Mucosa of stomach (tissue), 1 donor: ENCODE data around the gene MS4A13.

Experiments used
- H3K27me3 ChIP-seq: one replicate; pipeline ENCODE4 v1.7.0; 2013; ENCODE audit warnings: mild to moderate bottlenecking, low read length; ENCODE audit not compliant: control insufficient read depth, insufficient read depth
- H3K36me3 ChIP-seq: one replicate; pipeline ENCODE4 v1.7.0; 2013; ENCODE audit warnings: low read length; ENCODE audit not compliant: control insufficient read depth, insufficient read depth
- H3K4me1 ChIP-seq: one replicate; pipeline ENCODE4 v1.7.0; 2013; ENCODE audit warnings: mild to moderate bottlenecking, low read length; ENCODE audit not compliant: control insufficient read depth, insufficient read depth
- H3K4me3 ChIP-seq: one replicate; pipeline ENCODE4 v1.7.0; 2013; ENCODE audit warnings: low read length
- H3K9ac ChIP-seq: one replicate; pipeline ENCODE4 v1.7.0; 2013; ENCODE audit warnings: mild to moderate bottlenecking, low read length, moderate library complexity
- H3K9me3 ChIP-seq: one replicate; pipeline ENCODE4 v1.7.0; 2013; ENCODE audit warnings: mild to moderate bottlenecking, low read length, moderate library complexity; ENCODE audit not compliant: control insufficient read depth
- donor health status: Pancreatic carcinoma.

The MS4A13 gene

GRCh38 chr11:60515144-60515855, at the start of gene MS4A13:
Gene MS4A13 (plus strand): TSS chr11:60515392. CDS start chr11:60518084, 2,692 bp downstream.
- H3K4me1 ChIP-seq, result peaks cover 4% of the 10 kb centered on the region
- H3K4me3 ChIP-seq, result no peak within 1 kb of the TSS

GRCh38 chr11:60468829-60469228, 46.4 kb upstream of the MS4A13 start:
- Histone ChIP-seq H3K9ac (no peak overlapping the region), H3K27me3 (no peaks in the 10 kb centered on the region), H3K9me3 (no peaks in the 10 kb centered on the region), H3K4me3 (no peak overlapping the region), H3K36me3 (no peaks in the 10 kb centered on the region), H3K4me1 (no peaks in the 10 kb centered on the region)

More at GRCh38 chr11:60515144-60515855, at the start of gene MS4A13:
- H3K9ac ChIP-seq, result no peak within 1 kb of the TSS
- H3K27me3 ChIP-seq, result no peaks in the 10 kb centered on the region
- H3K36me3 ChIP-seq, result no peaks in the 10 kb centered on the region
- H3K9me3 ChIP-seq, result no peaks in the 10 kb centered on the region

- no peaks in the 10 kb centered on the region for H3K4me1 ChIP-seq
- H3K9me3 ChIP-seq, result no peaks in the 10 kb centered on the region
- H3K27me3 ChIP-seq, result no peaks in the 10 kb centered on the region
- no peak overlapping the region for H3K9ac ChIP-seq
- no peaks in the 10 kb centered on the region for H3K36me3 ChIP-seq
- no peak overlapping the region for H3K4me3 ChIP-seq
Measured at GRCh38 chr11:60469723-60470122, 45.5 kb upstream of the MS4A13 start.

- Histone ChIP-seq H3K9ac (no peak overlapping the region), H3K9me3 (no peaks in the 10 kb centered on the region), H3K4me1 (no peaks in the 10 kb centered on the region), H3K4me3 (no peak overlapping the region), H3K36me3 (no peaks in the 10 kb centered on the region), H3K27me3 (no peaks in the 10 kb centered on the region)
Measured at GRCh38 chr11:60477035-60477445, 38.2 kb upstream of the MS4A13 start.

- H3K27me3 ChIP-seq, result no peaks in the 10 kb centered on the region
- H3K9ac ChIP-seq, result no peak overlapping the region
- no peaks in the 10 kb centered on the region for H3K9me3 ChIP-seq
- no peaks in the 10 kb centered on the region for H3K36me3 ChIP-seq
- no peaks in the 10 kb centered on the region for H3K4me1 ChIP-seq
- no peak overlapping the region for H3K4me3 ChIP-seq
Measured at GRCh38 chr11:60482361-60482760, 32.8 kb upstream of the MS4A13 start.

GRCh38 chr11:60485987-60486386, 29.2 kb upstream of the MS4A13 start:
- no peaks in the 10 kb centered on the region for H3K4me1 ChIP-seq
- H3K36me3 ChIP-seq, result no peaks in the 10 kb centered on the region
- no peaks in the 10 kb centered on the region for H3K9me3 ChIP-seq
- H3K4me3 ChIP-seq, result no peak overlapping the region
- no peaks in the 10 kb centered on the region for H3K27me3 ChIP-seq
- no peak overlapping the region for H3K9ac ChIP-seq

- no peaks in the 10 kb centered on the region for H3K36me3 ChIP-seq
- H3K4me1 ChIP-seq, result no peaks in the 10 kb centered on the region
- no peak within 1 kb of the TSS for H3K4me3 ChIP-seq
- H3K9ac ChIP-seq, result no peak within 1 kb of the TSS
- no peaks in the 10 kb centered on the region for H3K27me3 ChIP-seq
- H3K9me3 ChIP-seq, result no peaks in the 10 kb centered on the region
Measured at GRCh38 chr11:60492488-60493009, 22.6 kb upstream of the MS4A13 start, which contains the start of gene MS4A12. Gene MS4A12 (plus strand): TSS chr11:60492778. CDS start chr11:60497319, 4,541 bp downstream.

- Histone ChIP-seq H3K4me1 (no peaks in the 10 kb centered on the region), H3K9ac (no peak overlapping the region), H3K36me3 (no peaks in the 10 kb centered on the region), H3K4me3 (no peak overlapping the region), H3K27me3 (no peaks in the 10 kb centered on the region), H3K9me3 (no peaks in the 10 kb centered on the region)
Measured at GRCh38 chr11:60493454-60493853, 21.7 kb upstream of the MS4A13 start.

- Histone ChIP-seq H3K9me3 (no peaks in the 10 kb centered on the region), H3K36me3 (no peaks in the 10 kb centered on the region), H3K4me1 (no peaks in the 10 kb centered on the region)
Measured at GRCh38 chr11:60498399-60498798, 16.8 kb upstream of the MS4A13 start.

GRCh38 chr11:60498853-60499252, 16.3 kb upstream of the MS4A13 start:
- H3K36me3 ChIP-seq, result no peaks in the 10 kb centered on the region
- no peak overlapping the region for H3K9ac ChIP-seq
- peaks cover 4% of the 10 kb centered on the region for H3K4me1 ChIP-seq
- H3K27me3 ChIP-seq, result no peaks in the 10 kb centered on the region
- no peak overlapping the region for H3K4me3 ChIP-seq
- no peaks in the 10 kb centered on the region for H3K9me3 ChIP-seq

More at GRCh38 chr11:60498399-60498798, 16.8 kb upstream of the MS4A13 start:
- no peak overlapping the region for H3K9ac ChIP-seq
- no peak overlapping the region for H3K4me3 ChIP-seq
- no peaks in the 10 kb centered on the region for H3K27me3 ChIP-seq

GRCh38 chr11:60500276-60500910, 14.8 kb upstream of the MS4A13 start:
- Histone ChIP-seq H3K9me3 (no peaks in the 10 kb centered on the region), H3K4me3 (no peak overlapping the region), H3K27me3 (no peaks in the 10 kb centered on the region), H3K36me3 (no peaks in the 10 kb centered on the region), H3K9ac (no peak overlapping the region), H3K4me1 (peaks cover 10% of the 10 kb centered on the region)

GRCh38 chr11:60502221-60502775, 12.9 kb upstream of the MS4A13 start:
- Histone ChIP-seq H3K4me3 (no peak overlapping the region), H3K4me1 (peaks cover 10% of the 10 kb centered on the region), H3K9me3 (no peaks in the 10 kb centered on the region), H3K27me3 (no peaks in the 10 kb centered on the region), H3K9ac (no peak overlapping the region), H3K36me3 (no peaks in the 10 kb centered on the region)
